ENCODE results near the gene SUN2.

SUN2 gene

GRCh38 chr22:38750104-38750503 lies 5.7 kb downstream of the SUN2 start:
- FAIRE-seq (no peak), DNase-seq (ENCODE audit: insufficient read length, low spot score) (no peak)
- TF ChIP-seq TAF1 (IDR thresholded peaks at IDR 0.05; ENCODE audit: low read depth, low read length) (no peak), SPI1 (IDR thresholded peaks at IDR 0.05; ENCODE audit: low read depth, low read length) (no peak), PAX5 (IDR thresholded peaks at IDR 0.05; ENCODE audit: insufficient read depth, low read length, severe bottlenecking) (no peak), POU2F2 (IDR thresholded peaks at IDR 0.05; ENCODE audit: low read depth, low read length) (no peak), POLR2AphosphoS5 (IDR thresholded peaks at IDR 0.05; ENCODE audit: low read depth, low read length) (no peak), POLR2A (IDR thresholded peaks at IDR 0.05; ENCODE audit: low read depth, low read length) (no peak)

- no peak for TF ChIP-seq POLR2AphosphoS5 (IDR thresholded peaks at IDR 0.05; ENCODE audit: low read depth, low read length)
- TF ChIP-seq POU2F2 (IDR thresholded peaks at IDR 0.05; ENCODE audit: low read depth, low read length): no peak
- no peak for TF ChIP-seq SPI1 (IDR thresholded peaks at IDR 0.05; ENCODE audit: low read depth, low read length)
- TF ChIP-seq TAF1 (IDR thresholded peaks at IDR 0.05; ENCODE audit: low read depth, low read length): no peak
- no peak for TF ChIP-seq PAX5 (IDR thresholded peaks at IDR 0.05; ENCODE audit: insufficient read depth, low read length, severe bottlenecking)
- TF ChIP-seq POLR2A (IDR thresholded peaks at IDR 0.05; ENCODE audit: low read depth, low read length): no peak
- FAIRE-seq (no peak), DNase-seq (ENCODE audit: insufficient read length, low spot score) (no peak)
These were observed 7.2 kb downstream of the SUN2 start for GRCh38 chr22:38748487-38749136.

- FAIRE-seq (no peak), DNase-seq (ENCODE audit: insufficient read length, low spot score) (no peak)
- no peak for TF ChIP-seq SPI1 (IDR thresholded peaks at IDR 0.05; ENCODE audit: low read depth, low read length)
- TF ChIP-seq PAX5 (IDR thresholded peaks at IDR 0.05; ENCODE audit: insufficient read depth, low read length, severe bottlenecking): no peak
- TF ChIP-seq POLR2A (IDR thresholded peaks at IDR 0.05; ENCODE audit: low read depth, low read length): no peak; the same call in 1 of the 2 replicates
- no peak for TF ChIP-seq POLR2AphosphoS5 (IDR thresholded peaks at IDR 0.05; ENCODE audit: low read depth, low read length)
- TF ChIP-seq TAF1 (IDR thresholded peaks at IDR 0.05; ENCODE audit: low read depth, low read length): no peak
- no peak for TF ChIP-seq POU2F2 (IDR thresholded peaks at IDR 0.05; ENCODE audit: low read depth, low read length)
These were observed 9.9 kb downstream of the SUN2 start for GRCh38 chr22:38745676-38746460.

GRCh38 chr22:38744981-38745380 lies 10.8 kb downstream of the SUN2 start:
- TF ChIP-seq POLR2AphosphoS5 (IDR thresholded peaks at IDR 0.05; ENCODE audit: low read depth, low read length): no peak
- no peak for TF ChIP-seq PAX5 (IDR thresholded peaks at IDR 0.05; ENCODE audit: insufficient read depth, low read length, severe bottlenecking)
- TF ChIP-seq POU2F2 (IDR thresholded peaks at IDR 0.05; ENCODE audit: low read depth, low read length): no peak
- TF ChIP-seq SPI1 (IDR thresholded peaks at IDR 0.05; ENCODE audit: low read depth, low read length): no peak
- TF ChIP-seq TAF1 (IDR thresholded peaks at IDR 0.05; ENCODE audit: low read depth, low read length): no peak
- TF ChIP-seq POLR2A (IDR thresholded peaks at IDR 0.05; ENCODE audit: low read depth, low read length): no peak; the same call in 1 of the 2 replicates
- DNase-seq (ENCODE audit: insufficient read length, low spot score): no peak
- no peak for FAIRE-seq

GRCh38 chr22:38742176-38742942 lies 13.4 kb downstream of the SUN2 start:
- TF ChIP-seq POLR2A (IDR thresholded peaks at IDR 0.05; ENCODE audit: low read depth, low read length) (peak; percentile 33; the same call in 1 of the 2 replicates), SPI1 (IDR thresholded peaks at IDR 0.05; ENCODE audit: low read depth, low read length) (no peak), POLR2AphosphoS5 (IDR thresholded peaks at IDR 0.05; ENCODE audit: low read depth, low read length) (peak; percentile 74), PAX5 (IDR thresholded peaks at IDR 0.05; ENCODE audit: insufficient read depth, low read length, severe bottlenecking) (no peak), POU2F2 (IDR thresholded peaks at IDR 0.05; ENCODE audit: low read depth, low read length) (no peak), TAF1 (IDR thresholded peaks at IDR 0.05; ENCODE audit: low read depth, low read length) (no peak)
- DNase-seq (ENCODE audit: insufficient read length, low spot score) (no peak), FAIRE-seq (no peak)

- TF ChIP-seq POLR2AphosphoS5 (IDR thresholded peaks at IDR 0.05; ENCODE audit: low read depth, low read length): 0 out of 2 replicates have a peak, but pooled peaks have one; percentile 7
- no peak for TF ChIP-seq SPI1 (IDR thresholded peaks at IDR 0.05; ENCODE audit: low read depth, low read length)
- no peak for FAIRE-seq
- DNase-seq (ENCODE audit: insufficient read length, low spot score): no peak
These were observed 14.2 kb downstream of the SUN2 start for GRCh38 chr22:38741576-38741975.

GRCh38 chr22:38741166-38741565 lies 14.6 kb downstream of the SUN2 start:
- TF ChIP-seq POU2F2 (IDR thresholded peaks at IDR 0.05; ENCODE audit: low read depth, low read length): peak; percentile 43; the same call in 1 of the 2 replicates
- no peak for TF ChIP-seq SPI1 (IDR thresholded peaks at IDR 0.05; ENCODE audit: low read depth, low read length)
- no peak for TF ChIP-seq TAF1 (IDR thresholded peaks at IDR 0.05; ENCODE audit: low read depth, low read length)
- FAIRE-seq (no peak), DNase-seq (ENCODE audit: insufficient read length, low spot score) (no peak)

GRCh38 chr22:38740754-38741153 lies 15.0 kb downstream of the SUN2 start:
- TF ChIP-seq POU2F2 (IDR thresholded peaks at IDR 0.05; ENCODE audit: low read depth, low read length) (no peak), SPI1 (IDR thresholded peaks at IDR 0.05; ENCODE audit: low read depth, low read length) (no peak), TAF1 (IDR thresholded peaks at IDR 0.05; ENCODE audit: low read depth, low read length) (no peak), POLR2AphosphoS5 (IDR thresholded peaks at IDR 0.05; ENCODE audit: low read depth, low read length) (no peak), POLR2A (IDR thresholded peaks at IDR 0.05; ENCODE audit: low read depth, low read length) (no peak)
- FAIRE-seq: no peak
- DNase-seq (ENCODE audit: insufficient read length, low spot score): no peak

- no peak for TF ChIP-seq PAX5 (IDR thresholded peaks at IDR 0.05; ENCODE audit: insufficient read depth, low read length, severe bottlenecking)
- TF ChIP-seq POU2F2 (IDR thresholded peaks at IDR 0.05; ENCODE audit: low read depth, low read length): no peak
- no peak for TF ChIP-seq TAF1 (IDR thresholded peaks at IDR 0.05; ENCODE audit: low read depth, low read length)
- no peak for TF ChIP-seq SPI1 (IDR thresholded peaks at IDR 0.05; ENCODE audit: low read depth, low read length)
- no peak for TF ChIP-seq POLR2AphosphoS5 (IDR thresholded peaks at IDR 0.05; ENCODE audit: low read depth, low read length)
- no peak; the same call in 1 of the 2 replicates for TF ChIP-seq POLR2A (IDR thresholded peaks at IDR 0.05; ENCODE audit: low read depth, low read length)
- DNase-seq (ENCODE audit: insufficient read length, low spot score) (no peak), FAIRE-seq (no peak)
These were observed 15.6 kb downstream of the SUN2 start for GRCh38 chr22:38740116-38740723.

Measured in GM12891 (cell line).